Measurements from ENCODE around the gene IFI6. TPM values are rescaled to one million over a fixed set of nuclear protein-coding genes. Genes with fewer than 3 reads are reported as not detected.

IFI6 gene
- total and polyA plus RNA-seq, 2 of the 13 experiments (the other 11 are each of a cell fraction or from before 2014, with no cell fraction given) = 12.9 to 13.2 TPM

DNA sequence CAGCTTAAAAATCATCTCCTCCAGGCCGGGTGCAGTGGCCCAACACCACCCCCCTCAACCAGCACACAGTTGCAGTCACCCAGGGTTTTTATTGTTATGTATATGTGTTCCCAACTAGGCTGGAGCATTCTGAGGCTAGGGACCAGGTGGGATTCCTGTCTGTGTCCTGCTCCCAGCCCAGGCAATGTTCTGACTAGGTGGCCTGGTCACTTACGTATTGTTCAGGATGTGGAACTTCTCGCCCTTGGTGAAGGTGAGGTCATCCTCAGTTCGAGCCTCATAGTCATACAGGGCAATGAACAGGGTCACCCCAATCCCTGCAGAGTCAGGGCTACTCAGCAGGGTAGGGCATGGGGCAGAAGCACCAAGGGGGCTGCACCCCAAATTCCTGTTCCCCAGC lies 49.2 kb downstream of the IFI6 start (continued):
- TF ChIP-seq NR2F1 (CRISPR knock-in tag; IDR thresholded peaks at IDR 0.05) (no peak), ZNF766 (CRISPR knock-in tag; IDR thresholded peaks at IDR 0.05; ENCODE audit: borderline replicate concordance) (no peak), SMAD9 (CRISPR knock-in tag; IDR thresholded peaks at IDR 0.05) (no peak), TEAD2 (CRISPR knock-in tag; IDR thresholded peaks at IDR 0.05) (no peak), NFYB (CRISPR knock-in tag; IDR thresholded peaks at IDR 0.05) (no peak)
- TF ChIP-seq, protein P1, sequence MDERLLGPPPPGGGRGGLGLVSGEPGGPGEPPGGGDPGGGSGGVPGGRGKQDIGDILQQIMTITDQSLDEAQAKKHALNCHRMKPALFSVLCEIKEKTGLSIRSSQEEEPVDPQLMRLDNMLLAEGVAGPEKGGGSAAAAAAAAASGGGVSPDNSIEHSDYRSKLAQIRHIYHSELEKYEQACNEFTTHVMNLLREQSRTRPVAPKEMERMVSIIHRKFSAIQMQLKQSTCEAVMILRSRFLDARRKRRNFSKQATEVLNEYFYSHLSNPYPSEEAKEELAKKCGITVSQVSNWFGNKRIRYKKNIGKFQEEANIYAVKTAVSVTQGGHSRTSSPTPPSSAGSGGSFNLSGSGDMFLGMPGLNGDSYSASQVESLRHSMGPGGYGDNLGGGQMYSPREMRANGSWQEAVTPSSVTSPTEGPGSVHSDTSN (CRISPR knock-in tag; IDR thresholded peaks at IDR 0.05) = no peak

DNA sequence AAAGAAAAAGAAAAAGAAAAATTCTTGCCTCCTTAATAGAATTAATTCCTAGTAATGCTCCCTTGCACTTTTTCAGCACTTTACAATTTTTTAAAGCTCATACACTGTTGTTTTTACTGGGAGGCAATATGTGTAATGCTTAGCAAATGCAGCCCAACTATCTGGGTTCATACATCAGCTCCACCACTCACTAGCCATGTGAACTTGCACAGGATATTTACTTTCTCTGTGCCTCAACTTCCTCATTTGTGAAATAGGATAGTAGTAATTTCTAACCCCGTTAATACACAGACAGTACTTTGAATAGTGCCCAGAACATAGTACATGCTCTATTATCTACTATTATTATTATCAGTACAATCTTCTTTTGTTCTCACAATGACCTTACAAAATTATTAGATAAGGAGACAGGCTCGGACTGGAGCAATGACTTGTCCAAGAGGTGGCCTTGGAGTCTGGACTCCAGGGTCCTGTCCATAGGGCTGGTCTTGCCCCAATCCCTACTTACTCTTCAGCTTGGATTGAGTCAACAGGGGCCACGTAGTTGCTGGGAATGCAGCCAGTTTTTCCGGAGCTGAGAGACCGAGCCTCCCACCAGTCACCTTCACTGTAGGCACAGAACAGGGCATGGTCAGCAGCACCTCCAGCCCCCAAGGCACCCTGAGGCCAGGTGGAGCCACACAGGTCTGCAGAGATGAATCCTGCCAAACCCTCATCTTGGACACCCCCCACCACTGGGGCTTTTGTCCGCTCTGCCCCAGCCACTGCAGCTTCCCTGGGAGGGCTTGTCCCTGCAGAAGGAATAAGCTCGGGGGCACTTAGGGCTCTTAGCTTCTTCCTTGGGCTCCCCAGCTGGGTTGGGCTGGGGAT lies 50.7 kb downstream of the IFI6 start:
- FAIRE-seq = peak; percentile 55
- in situ Hi-C loops (cut with HindIII; ENCODE audit: extremely low pct_ligation_motif_present, low pct_unique_long_range_greater_than_20kb) = no loop called here
- TF ChIP-seq DPF2 (CRISPR knock-in tag; IDR thresholded peaks at IDR 0.05; ENCODE audit: borderline replicate concordance, low read depth) (0 out of 2 replicates have a peak, but pooled peaks have one; percentile 10), FOXO1 (CRISPR knock-in tag; IDR thresholded peaks at IDR 0.05) (0 out of 2 replicates have a peak, but pooled peaks have one; percentile 43), PHF5A (CRISPR knock-in tag; IDR thresholded peaks at IDR 0.05; ENCODE audit: low read depth, unreplicated experiment) (no peak), SP2 (CRISPR knock-in tag; IDR thresholded peaks at IDR 0.05) (no peak), CREM (IDR thresholded peaks at IDR 0.05) (peak; percentile 43; the same call in 1 of the 2 replicates), CREM (CRISPR knock-in tag; IDR thresholded peaks at IDR 0.05) (no peak), RFX3 (CRISPR knock-in tag; IDR thresholded peaks at IDR 0.05) (no peak), MED1 (CRISPR knock-in tag; IDR thresholded peaks at IDR 0.05) (peak; percentile 19; the same call in 1 of the 2 replicates), EP300 (IDR thresholded peaks at IDR 0.05; ENCODE audit: low read depth in 2 of 2, low read length in 2 of 2) (peak in 1 of 2 experiments; percentile 35; a peak in 1 of 4 replicates), EP300 (CRISPR knock-in tag; IDR thresholded peaks at IDR 0.05; ENCODE audit: borderline replicate concordance) (no peak), SALL1 (CRISPR knock-in tag; IDR thresholded peaks at IDR 0.05) (peak; percentile 70), HNF4A (CRISPR knock-in tag; IDR thresholded peaks at IDR 0.05) (peak; percentile 84)
- TF ChIP-seq, protein P2, sequence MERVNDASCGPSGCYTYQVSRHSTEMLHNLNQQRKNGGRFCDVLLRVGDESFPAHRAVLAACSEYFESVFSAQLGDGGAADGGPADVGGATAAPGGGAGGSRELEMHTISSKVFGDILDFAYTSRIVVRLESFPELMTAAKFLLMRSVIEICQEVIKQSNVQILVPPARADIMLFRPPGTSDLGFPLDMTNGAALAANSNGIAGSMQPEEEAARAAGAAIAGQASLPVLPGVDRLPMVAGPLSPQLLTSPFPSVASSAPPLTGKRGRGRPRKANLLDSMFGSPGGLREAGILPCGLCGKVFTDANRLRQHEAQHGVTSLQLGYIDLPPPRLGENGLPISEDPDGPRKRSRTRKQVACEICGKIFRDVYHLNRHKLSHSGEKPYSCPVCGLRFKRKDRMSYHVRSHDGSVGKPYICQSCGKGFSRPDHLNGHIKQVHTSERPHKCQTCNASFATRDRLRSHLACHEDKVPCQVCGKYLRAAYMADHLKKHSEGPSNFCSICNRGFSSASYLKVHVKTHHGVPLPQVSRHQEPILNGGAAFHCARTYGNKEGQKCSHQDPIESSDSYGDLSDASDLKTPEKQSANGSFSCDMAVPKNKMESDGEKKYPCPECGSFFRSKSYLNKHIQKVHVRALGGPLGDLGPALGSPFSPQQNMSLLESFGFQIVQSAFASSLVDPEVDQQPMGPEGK (CRISPR knock-in tag; IDR thresholded peaks at IDR 0.05) = 0 out of 2 replicates have a peak, but pooled peaks have one; percentile 25

More for the DNA sequence above, 50.7 kb downstream of the IFI6 start:
- peak overlapping the region; percentile 24 for H3K27ac ChIP-seq (ENCODE audit: extremely low read length, insufficient read depth, low read length)
- no peaks in the 10 kb centered on the region for H3K9me3 ChIP-seq (ENCODE audit: low read length)
- intact Hi-C loops (cut with micrococcal nuclease; ENCODE audit: unreplicated experiment) = no loop called here
- POLR2A ChIA-PET = interaction anchor here (0.7 to 1.6 kb wide), 7 partner anchors 14 to 131 kb away, joined by 3 to 9 read pairs (median 4); partner anchors contain the start of gene AHDC1
- DNase-seq (ENCODE audit: low spot score) = peak; percentile 78
- no peaks in the 10 kb centered on the region for H4K20me1 ChIP-seq (ENCODE audit: insufficient read depth, low read length)
- H3K9ac ChIP-seq (ENCODE audit: insufficient read depth, low read depth, low read length) = no peak overlapping the region
- H3K79me2 ChIP-seq (ENCODE audit: insufficient read depth, low read length) = no peaks in the 10 kb centered on the region
- peak overlapping the region; percentile 76 for H3K4me2 ChIP-seq (ENCODE audit: low read depth, low read length)
- ATAC-seq = peak; percentile 73
- WGBS (ENCODE audit: low lambda C conversion rate) = 4% methylated on average over 4 of the region's 7 CpGs
- H3K4me3 ChIP-seq (replicated peaks in 1 of 3; ENCODE audit: insufficient read depth in 1 of 3, low read depth in 2 of 3, low read length in 3 of 3) = peak overlapping the region in 1 of 3 experiments; percentile 50; a peak in 2 of 6 replicates
- H3K4me1 ChIP-seq (ENCODE audit: insufficient read depth, low read length) = peaks cover 45% of the 10 kb centered on the region
- H2AFZ ChIP-seq (ENCODE audit: low read length) = no peak overlapping the region
- H3K36me3 ChIP-seq (replicated peaks in 1 of 2; ENCODE audit: control insufficient read depth in 1 of 2, insufficient read depth in 2 of 2, low read length in 2 of 2) = no peaks in the 10 kb centered on the region
- no TSS peak for BruUV-seq (replicated peaks)
- peaks cover 0 to 8% of the 10 kb centered on the region in 2 experiments; a peak in 3 of 5 replicates for H3K27me3 ChIP-seq (ENCODE audit: control insufficient read depth in 1 of 2, insufficient read depth in 2 of 2, low read length in 2 of 2)
- CTCF ChIA-PET (ENCODE audit: low intra/inter-chr PET ratio, low total read pairs) = no interaction called here
